ENCODE measurements around the gene SNRNP48.
A peak's percentile ranks its signal among the peaks of the same experiment; 100 is the strongest.

Gene SNRNP48

DNA sequence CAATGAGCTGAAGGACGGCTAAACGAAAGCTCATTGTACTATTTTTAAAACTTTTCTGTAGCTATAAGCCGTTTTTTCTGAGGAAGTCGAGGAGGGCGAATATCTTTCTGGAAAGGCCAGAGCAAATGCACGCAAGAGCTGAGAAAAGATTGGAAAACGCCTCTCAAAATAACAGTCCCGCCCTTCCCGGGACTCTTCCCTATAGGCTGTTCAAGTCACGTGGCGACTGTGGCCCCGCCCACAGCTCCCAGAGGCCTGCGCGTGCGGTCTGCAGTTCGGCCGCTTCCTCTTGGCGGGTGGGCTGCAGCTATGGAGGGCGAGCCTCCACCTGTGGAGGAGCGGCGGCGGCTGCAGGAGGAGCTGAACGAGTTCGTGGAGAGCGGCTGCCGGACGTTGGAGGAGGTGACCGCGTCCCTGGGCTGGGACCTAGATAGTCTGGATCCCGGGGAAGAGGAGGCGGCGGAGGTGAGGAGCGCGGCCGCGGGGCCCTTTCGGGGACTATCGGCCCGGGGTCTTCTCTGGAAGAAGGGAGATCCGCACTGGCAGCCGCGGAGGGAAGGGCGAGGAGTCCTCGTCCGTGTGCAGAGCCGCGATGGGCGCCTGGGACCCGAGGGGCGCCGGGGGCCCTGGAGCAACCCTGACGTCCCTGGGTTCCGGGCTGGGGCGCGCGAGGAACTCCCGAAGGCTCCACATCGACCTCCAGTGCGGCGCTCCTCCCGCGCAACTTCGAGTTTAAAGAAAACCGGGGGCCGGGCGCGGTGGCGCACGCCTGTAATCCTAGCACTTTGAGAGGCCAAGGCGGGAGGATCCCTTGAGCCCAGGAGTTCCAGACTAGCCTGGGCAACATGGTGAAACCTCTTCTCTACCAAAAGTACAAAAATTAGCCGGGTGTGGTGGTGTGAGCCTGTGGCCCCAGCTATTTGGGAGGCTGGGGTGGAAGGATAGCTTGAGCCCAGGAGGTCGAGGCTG lies at the start of gene SNRNP48 (continued):
- TF ChIP-seq, protein P1, sequence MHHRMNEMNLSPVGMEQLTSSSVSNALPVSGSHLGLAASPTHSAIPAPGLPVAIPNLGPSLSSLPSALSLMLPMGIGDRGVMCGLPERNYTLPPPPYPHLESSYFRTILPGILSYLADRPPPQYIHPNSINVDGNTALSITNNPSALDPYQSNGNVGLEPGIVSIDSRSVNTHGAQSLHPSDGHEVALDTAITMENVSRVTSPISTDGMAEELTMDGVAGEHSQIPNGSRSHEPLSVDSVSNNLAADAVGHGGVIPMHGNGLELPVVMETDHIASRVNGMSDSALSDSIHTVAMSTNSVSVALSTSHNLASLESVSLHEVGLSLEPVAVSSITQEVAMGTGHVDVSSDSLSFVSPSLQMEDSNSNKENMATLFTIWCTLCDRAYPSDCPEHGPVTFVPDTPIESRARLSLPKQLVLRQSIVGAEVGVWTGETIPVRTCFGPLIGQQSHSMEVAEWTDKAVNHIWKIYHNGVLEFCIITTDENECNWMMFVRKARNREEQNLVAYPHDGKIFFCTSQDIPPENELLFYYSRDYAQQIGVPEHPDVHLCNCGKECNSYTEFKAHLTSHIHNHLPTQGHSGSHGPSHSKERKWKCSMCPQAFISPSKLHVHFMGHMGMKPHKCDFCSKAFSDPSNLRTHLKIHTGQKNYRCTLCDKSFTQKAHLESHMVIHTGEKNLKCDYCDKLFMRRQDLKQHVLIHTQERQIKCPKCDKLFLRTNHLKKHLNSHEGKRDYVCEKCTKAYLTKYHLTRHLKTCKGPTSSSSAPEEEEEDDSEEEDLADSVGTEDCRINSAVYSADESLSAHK (tag by site-specific recombination; IDR thresholded peaks at IDR 0.05) = no peak
- TF ChIP-seq ZNF280D (tag by site-specific recombination; IDR thresholded peaks at IDR 0.05) = peak; percentile 91; the same call in 1 of the 2 replicates
- no peak for TF ChIP-seq ZNF184 (tag by site-specific recombination; IDR thresholded peaks at IDR 0.05)
- TF ChIP-seq ZNF155 (tag by site-specific recombination; IDR thresholded peaks at IDR 0.05) = no peak
- no peak for TF ChIP-seq KLF7 (tag by site-specific recombination; IDR thresholded peaks at IDR 0.05; ENCODE audit: borderline replicate concordance)
- TF ChIP-seq GLIS2 (tag by site-specific recombination; IDR thresholded peaks at IDR 0.05) = peak; percentile 87
- TF ChIP-seq ZNF768 (tag by site-specific recombination; IDR thresholded peaks at IDR 0.05) = no peak
- no peak for TF ChIP-seq ZNF350 (tag by site-specific recombination; IDR thresholded peaks at IDR 0.05)
- peak; percentile 50 for TF ChIP-seq SP7 (tag by site-specific recombination; IDR thresholded peaks at IDR 0.05)
- no peak for TF ChIP-seq AEBP2 (tag by site-specific recombination; IDR thresholded peaks at IDR 0.05; ENCODE audit: borderline replicate concordance)
- TF ChIP-seq ZFP37 (tag by site-specific recombination; IDR thresholded peaks at IDR 0.05) = peak; percentile 50
- TF ChIP-seq ZNF510 (tag by site-specific recombination; IDR thresholded peaks at IDR 0.05; ENCODE audit: insufficient replicate concordance) = no peak
- no peak for TF ChIP-seq ZNF596 (tag by site-specific recombination; IDR thresholded peaks at IDR 0.05)
- no peak for TF ChIP-seq ZNF416 (tag by site-specific recombination; IDR thresholded peaks at IDR 0.05)

DNA sequence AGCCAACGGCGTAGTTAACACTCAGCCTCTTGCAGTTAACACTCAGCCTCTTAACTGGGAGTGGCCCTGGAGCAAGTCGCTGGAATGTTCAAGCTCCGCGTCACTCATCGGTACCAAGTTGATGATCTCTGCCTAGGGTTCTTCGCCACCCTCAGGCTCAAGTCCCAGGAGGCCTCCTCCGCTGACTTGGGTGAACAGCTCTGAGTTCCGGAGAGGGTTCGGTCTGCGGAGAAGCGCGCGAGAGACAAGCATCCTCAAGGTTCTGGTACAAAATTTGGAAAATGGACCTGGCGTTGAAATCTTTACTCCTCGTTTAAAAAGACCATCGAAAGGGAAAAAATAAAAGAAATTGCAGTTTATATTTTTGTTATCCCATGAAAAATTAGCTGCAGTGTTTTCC lies 49.4 kb upstream of the SNRNP48 start:
- POLR2A ChIA-PET = interaction anchor here (0.9 to 2.2 kb wide), 16 partner anchors 8 to 227 kb away, joined by 3 to 35 read pairs (median 6); partner anchors contain the start of genes CAGE1, RIOK1 and SNRNP48
- CTCF ChIA-PET = interaction anchor here (0.7 to 1.7 kb wide), 5 partner anchors 115 to 265 kb away, joined by 3 to 5 read pairs (median 4); no protein-coding TSS in a partner anchor
- Histone ChIP-seq H3K4me1 (ENCODE audit: control insufficient read depth, insufficient read depth, low read length) (peaks cover 39% of the 10 kb centered on the region), H3K9me3 (ENCODE audit: control insufficient read depth, insufficient read depth, low read depth, low read length) (no peaks in the 10 kb centered on the region), H3K27ac (ENCODE audit: extremely low read depth, low read depth, low read length) (peak overlapping the region; percentile 96; the same call in 1 of the 2 replicates), H3K4me3 (ENCODE audit: low read depth, low read length) (peak overlapping the region; percentile 74), H3K36me3 (ENCODE audit: control insufficient read depth in 2 of 2, insufficient read depth in 1 of 2, low read length in 2 of 2) (no peaks in the 10 kb centered on the region)
- TF ChIP-seq ZNF202 (tag by site-specific recombination; IDR thresholded peaks at IDR 0.05; ENCODE audit: borderline replicate concordance) (no peak), ZNF571 (tag by site-specific recombination; IDR thresholded peaks at IDR 0.05) (no peak), ZNF423 (tag by site-specific recombination; IDR thresholded peaks at IDR 0.05) (peak; percentile 61), SETDB1 (IDR thresholded peaks at IDR 0.05; ENCODE audit: insufficient read length, low read length) (peak; percentile 25), HOXC10 (CRISPR knock-in tag; IDR thresholded peaks at IDR 0.05) (no peak), TCF7L2 (IDR thresholded peaks at IDR 0.05; ENCODE audit: borderline replicate concordance, low read depth, low read length) (no peak), ZNF664 (tag by site-specific recombination; IDR thresholded peaks at IDR 0.05) (no peak), ZNF214 (tag by site-specific recombination; IDR thresholded peaks at IDR 0.05; ENCODE audit: borderline replicate concordance) (no peak), ZNF16 (tag by site-specific recombination; IDR thresholded peaks at IDR 0.05; ENCODE audit: low read depth) (no peak), BCL11A (tag by site-specific recombination; IDR thresholded peaks at IDR 0.05; ENCODE audit: low read depth) (no peak), ZNF529 (tag by site-specific recombination; IDR thresholded peaks at IDR 0.05; ENCODE audit: insufficient replicate concordance) (no peak)
- TF ChIP-seq, protein P2, sequence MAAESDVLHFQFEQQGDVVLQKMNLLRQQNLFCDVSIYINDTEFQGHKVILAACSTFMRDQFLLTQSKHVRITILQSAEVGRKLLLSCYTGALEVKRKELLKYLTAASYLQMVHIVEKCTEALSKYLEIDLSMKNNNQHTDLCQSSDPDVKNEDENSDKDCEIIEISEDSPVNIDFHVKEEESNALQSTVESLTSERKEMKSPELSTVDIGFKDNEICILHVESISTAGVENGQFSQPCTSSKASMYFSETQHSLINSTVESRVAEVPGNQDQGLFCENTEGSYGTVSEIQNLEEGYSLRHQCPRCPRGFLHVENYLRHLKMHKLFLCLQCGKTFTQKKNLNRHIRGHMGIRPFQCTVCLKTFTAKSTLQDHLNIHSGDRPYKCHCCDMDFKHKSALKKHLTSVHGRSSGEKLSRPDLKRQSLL (tag by site-specific recombination; IDR thresholded peaks at IDR 0.05) = peak; percentile 57
- TF ChIP-seq, protein P3, sequence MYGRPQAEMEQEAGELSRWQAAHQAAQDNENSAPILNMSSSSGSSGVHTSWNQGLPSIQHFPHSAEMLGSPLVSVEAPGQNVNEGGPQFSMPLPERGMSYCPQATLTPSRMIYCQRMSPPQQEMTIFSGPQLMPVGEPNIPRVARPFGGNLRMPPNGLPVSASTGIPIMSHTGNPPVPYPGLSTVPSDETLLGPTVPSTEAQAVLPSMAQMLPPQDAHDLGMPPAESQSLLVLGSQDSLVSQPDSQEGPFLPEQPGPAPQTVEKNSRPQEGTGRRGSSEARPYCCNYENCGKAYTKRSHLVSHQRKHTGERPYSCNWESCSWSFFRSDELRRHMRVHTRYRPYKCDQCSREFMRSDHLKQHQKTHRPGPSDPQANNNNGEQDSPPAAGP (tag by site-specific recombination; IDR thresholded peaks at IDR 0.05) = 0 out of 2 replicates have a peak, but pooled peaks have one; percentile 22
